A549 treated with DMSO at 1 μM for 4 hours (cell line): ENCODE data around the gene OR5H15. TPM values are rescaled to one million over a fixed set of nuclear protein-coding genes. Genes with fewer than 3 reads are reported as not detected.

ENCODE experiments used
- total RNA-seq: library from RNA; stranded (reverse); fragments of 200-300 nt; extraction: Qiagen RNA extraction; gene quantifications from 5 replicates; pipeline ENCODE4 v1.2.3, GENCODE V29; 2022; ENCODE audit warnings: low read depth

Gene OR5H15
- not detected in 5 replicates for total RNA-seq

DNA sequence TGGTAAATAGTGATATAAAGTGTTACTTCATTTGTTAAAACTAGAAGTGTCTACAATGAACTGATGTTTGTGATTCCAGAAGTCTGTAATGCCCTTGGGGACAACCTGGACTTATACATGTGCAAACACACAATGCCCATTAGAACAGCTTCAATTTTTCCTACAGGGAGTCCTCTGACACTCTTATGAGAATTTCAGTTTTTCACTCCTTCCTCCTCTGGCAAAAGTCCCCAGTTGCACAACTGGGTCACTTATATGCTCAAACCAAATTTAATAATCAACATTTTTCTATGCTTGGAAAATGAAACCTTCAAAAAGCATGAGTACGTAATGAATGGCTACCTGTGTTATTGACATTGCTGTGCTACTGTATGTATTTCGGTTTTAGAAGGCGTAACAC lies at the start of gene OR5H15:
TSS of gene OR5H15 (plus strand) at position 301 of the 400 bp plus-strand sequence. CDS start 2,004 bp downstream, outside the sequence.

DNA sequence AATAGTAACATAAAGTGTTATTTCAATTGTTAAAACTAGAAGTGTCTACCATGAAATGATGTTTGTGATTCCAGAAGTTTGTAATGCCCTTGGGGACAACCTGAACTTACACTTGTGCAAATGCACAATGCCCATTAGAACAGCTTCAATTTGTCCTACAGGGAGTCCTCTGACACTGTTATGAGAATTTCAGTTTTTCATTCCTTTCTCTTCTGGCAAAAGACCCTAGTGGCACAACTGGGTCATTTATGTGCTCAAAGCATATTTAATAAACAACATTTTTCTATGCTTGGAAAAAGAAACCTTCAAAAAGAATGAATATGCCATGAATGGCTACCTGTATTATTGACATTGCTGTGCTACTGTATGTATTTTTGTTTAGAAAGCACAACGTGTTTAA lies 36.1 kb upstream of the OR5H15 start, which contains the start of gene OR5H1:
TSS of gene OR5H1 (plus strand) at position 301 of the 400 bp plus-strand sequence. CDS start 1,977 bp downstream, outside the sequence.

DNA sequence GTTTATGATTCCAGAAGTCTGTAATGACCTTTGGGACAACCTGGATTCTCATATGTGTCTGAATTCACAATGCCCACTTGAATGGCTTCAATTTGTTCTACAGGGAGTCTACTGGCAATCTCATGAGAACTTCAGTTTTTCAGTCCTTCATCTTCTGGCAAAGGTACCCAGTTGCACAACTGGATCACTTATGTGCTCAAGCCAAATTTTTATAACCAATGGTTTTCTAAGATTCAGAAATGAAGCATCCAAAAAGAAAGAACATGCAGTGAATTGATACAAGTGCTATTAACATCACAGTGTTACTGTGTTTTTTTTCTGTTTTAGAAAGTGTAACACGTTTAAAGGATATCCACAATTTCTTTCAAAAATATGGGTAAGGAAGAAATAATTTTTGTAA lies 19.3 kb upstream of the OR5H15 start, which contains the start of gene OR5H14:
TSS of gene OR5H14 (plus strand) at position 301 of the 400 bp plus-strand sequence. CDS start 1,907 bp downstream, outside the sequence.

Other genes starting within 250 kb of the OR5H15 start
- 26.6 to 34.9 TPM (median 32.3 TPM) in 5 replicates for gene RIOX2, start 194.3 kb upstream of the OR5H15 start, total RNA-seq
- not detected in 5 replicates for gene GABRR3, start 131.4 kb upstream of the OR5H15 start, total RNA-seq
- gene OR5AC2, start 79.5 kb upstream of the OR5H15 start, total RNA-seq, result not detected in 5 replicates
- not detected in 5 replicates for gene OR5H1, start 36.0 kb upstream of the OR5H15 start, total RNA-seq
- gene OR5H14, start 19.2 kb upstream of the OR5H15 start, total RNA-seq, result not detected in 5 replicates
- gene OR5H6, start 97.5 kb downstream of the OR5H15 start, total RNA-seq, result not detected in 5 replicates
- not detected in 5 replicates for gene OR5H2, start 115.8 kb downstream of the OR5H15 start, total RNA-seq
- not detected in 5 replicates for gene OR5K4, start 187.2 kb downstream of the OR5H15 start, total RNA-seq
- not detected in 5 replicates for gene OR5K3, start 224.0 kb downstream of the OR5H15 start, total RNA-seq